Ishikawa (cell line): ENCODE data around the gene TUB.

ENCODE experiments used
- CEBPB ChIP-seq: IDR thresholded peaks from 2 replicates; pipeline ENCODE4 v1.6.1; 2012
- CREB1 ChIP-seq: IDR thresholded peaks from 2 replicates; pipeline ENCODE4 v1.6.1; 2012; ENCODE audit warnings: low read depth
- EGR1 ChIP-seq: IDR thresholded peaks from 2 replicates; pipeline ENCODE4 v1.6.1; 2012
- EP300 ChIP-seq: IDR thresholded peaks from 2 replicates; pipeline ENCODE4 v1.6.1; 2012; ENCODE audit warnings: borderline replicate concordance
- FOXM1 ChIP-seq: IDR thresholded peaks from 2 replicates; pipeline ENCODE4 v1.6.1; 2012; ENCODE audit warnings: low read depth, borderline replicate concordance
- MAX ChIP-seq: IDR thresholded peaks from 2 replicates; pipeline ENCODE4 v1.6.1; 2012
- NFIC ChIP-seq: IDR thresholded peaks from 2 replicates; pipeline ENCODE4 v1.6.1; 2012
- RAD21 ChIP-seq: IDR thresholded peaks from 2 replicates; pipeline ENCODE4 v1.6.1; 2012; ENCODE audit warnings: low read depth
- TAF1 ChIP-seq: IDR thresholded peaks from 2 replicates; pipeline ENCODE4 v1.6.1; 2012; ENCODE audit warnings: low read depth, mild to moderate bottlenecking
- TCF12 ChIP-seq: IDR thresholded peaks from 2 replicates; pipeline ENCODE4 v1.6.1; 2012; ENCODE audit warnings: low read depth
- TEAD4 ChIP-seq: IDR thresholded peaks from 2 replicates; pipeline ENCODE4 v1.6.1; 2012
- YY1 ChIP-seq: IDR thresholded peaks from 2 replicates; pipeline ENCODE4 v1.6.1; 2012; ENCODE audit warnings: low read depth
- ZBTB7A ChIP-seq: IDR thresholded peaks from 2 replicates; pipeline ENCODE4 v1.6.1; 2012; ENCODE audit warnings: low read depth
- TF ChIP-seq, protein P1 (sequence below): IDR thresholded peaks from 2 replicates; pipeline ENCODE4 v1.6.1; 2012; ENCODE audit warnings: low read depth, mild to moderate bottlenecking
- TF ChIP-seq, protein P2 (sequence below): IDR thresholded peaks from 2 replicates; pipeline ENCODE4 v1.6.1; 2012

TUB gene

DNA sequence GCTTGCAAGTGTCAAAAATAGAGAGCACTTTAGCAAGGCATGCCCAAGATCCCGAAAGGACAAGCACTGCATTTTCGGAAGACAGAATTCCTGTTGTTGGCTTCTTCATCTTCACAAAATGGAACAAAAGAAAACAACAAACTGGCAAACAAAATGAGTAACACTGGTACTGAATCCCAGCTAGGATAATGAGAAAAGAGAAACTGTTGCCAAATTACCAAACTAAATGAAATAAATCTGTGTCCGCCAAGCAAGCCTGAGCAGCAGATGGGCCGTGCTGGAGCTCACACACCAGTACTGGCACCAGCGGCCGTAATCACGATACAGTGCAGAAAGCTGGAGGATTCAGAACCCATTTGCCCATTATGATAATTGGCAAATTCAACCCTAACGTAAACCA is 30.6 kb downstream of the TUB start:
- TF ChIP-seq TCF12 (no peak), CREB1 (no peak), EGR1 (no peak), RAD21 (no peak), FOXM1 (no peak), ZBTB7A (no peak)

DNA sequence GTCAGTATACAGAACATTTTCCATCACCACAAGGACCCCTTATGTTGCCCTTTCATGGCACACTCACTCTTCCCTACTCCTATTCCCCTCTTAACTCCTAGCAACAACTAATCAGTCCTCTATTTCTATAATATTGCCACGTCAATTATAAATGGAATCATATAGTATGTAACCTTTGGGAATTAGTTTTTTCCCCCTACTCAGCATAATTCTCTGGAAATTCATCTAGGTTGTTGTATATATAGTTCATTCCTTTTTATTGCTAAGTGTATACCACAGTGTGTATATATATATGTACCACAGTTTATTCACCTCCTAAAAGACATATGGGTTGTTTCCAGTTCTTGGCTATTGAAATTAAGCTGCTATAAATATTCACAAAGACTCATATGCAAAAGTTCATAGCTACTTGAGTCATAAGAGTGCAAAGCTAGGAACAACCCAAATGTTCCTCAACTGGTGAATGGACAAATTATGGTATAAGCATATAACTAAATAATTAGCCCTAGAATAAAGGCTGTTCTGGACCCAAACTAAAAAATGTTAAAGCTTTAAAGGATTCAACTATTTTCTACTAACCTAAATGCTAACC is 41.3 kb downstream of the TUB start:
- no peak for TF ChIP-seq RAD21
- no peak for TF ChIP-seq NFIC
- TF ChIP-seq CREB1, result no peak
- TF ChIP-seq TCF12, result no peak
- TF ChIP-seq ZBTB7A, result no peak
- TF ChIP-seq, protein P1, sequence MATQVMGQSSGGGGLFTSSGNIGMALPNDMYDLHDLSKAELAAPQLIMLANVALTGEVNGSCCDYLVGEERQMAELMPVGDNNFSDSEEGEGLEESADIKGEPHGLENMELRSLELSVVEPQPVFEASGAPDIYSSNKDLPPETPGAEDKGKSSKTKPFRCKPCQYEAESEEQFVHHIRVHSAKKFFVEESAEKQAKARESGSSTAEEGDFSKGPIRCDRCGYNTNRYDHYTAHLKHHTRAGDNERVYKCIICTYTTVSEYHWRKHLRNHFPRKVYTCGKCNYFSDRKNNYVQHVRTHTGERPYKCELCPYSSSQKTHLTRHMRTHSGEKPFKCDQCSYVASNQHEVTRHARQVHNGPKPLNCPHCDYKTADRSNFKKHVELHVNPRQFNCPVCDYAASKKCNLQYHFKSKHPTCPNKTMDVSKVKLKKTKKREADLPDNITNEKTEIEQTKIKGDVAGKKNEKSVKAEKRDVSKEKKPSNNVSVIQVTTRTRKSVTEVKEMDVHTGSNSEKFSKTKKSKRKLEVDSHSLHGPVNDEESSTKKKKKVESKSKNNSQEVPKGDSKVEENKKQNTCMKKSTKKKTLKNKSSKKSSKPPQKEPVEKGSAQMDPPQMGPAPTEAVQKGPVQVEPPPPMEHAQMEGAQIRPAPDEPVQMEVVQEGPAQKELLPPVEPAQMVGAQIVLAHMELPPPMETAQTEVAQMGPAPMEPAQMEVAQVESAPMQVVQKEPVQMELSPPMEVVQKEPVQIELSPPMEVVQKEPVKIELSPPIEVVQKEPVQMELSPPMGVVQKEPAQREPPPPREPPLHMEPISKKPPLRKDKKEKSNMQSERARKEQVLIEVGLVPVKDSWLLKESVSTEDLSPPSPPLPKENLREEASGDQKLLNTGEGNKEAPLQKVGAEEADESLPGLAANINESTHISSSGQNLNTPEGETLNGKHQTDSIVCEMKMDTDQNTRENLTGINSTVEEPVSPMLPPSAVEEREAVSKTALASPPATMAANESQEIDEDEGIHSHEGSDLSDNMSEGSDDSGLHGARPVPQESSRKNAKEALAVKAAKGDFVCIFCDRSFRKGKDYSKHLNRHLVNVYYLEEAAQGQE, result no peak
- TF ChIP-seq MAX, result no peak
- TF ChIP-seq, protein P2, sequence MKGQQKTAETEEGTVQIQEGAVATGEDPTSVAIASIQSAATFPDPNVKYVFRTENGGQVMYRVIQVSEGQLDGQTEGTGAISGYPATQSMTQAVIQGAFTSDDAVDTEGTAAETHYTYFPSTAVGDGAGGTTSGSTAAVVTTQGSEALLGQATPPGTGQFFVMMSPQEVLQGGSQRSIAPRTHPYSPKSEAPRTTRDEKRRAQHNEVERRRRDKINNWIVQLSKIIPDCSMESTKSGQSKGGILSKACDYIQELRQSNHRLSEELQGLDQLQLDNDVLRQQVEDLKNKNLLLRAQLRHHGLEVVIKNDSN, result no peak
- TF ChIP-seq EGR1, result no peak
- no peak for TF ChIP-seq TEAD4
- TF ChIP-seq CEBPB, result no peak
- TF ChIP-seq YY1, result no peak
- no peak for TF ChIP-seq EP300
- TF ChIP-seq FOXM1, result no peak
- TF ChIP-seq TAF1, result no peak

- TF ChIP-seq EP300 (no peak), ZBTB7A (no peak), MAX (no peak), RAD21 (no peak), TAF1 (no peak), CEBPB (no peak), CREB1 (no peak), YY1 (no peak), TCF12 (no peak), EGR1 (no peak), NFIC (no peak), FOXM1 (no peak), TEAD4 (no peak)
- TF ChIP-seq, protein P2, result no peak
- TF ChIP-seq, protein P1, result no peak
Measured at GRCh38 chr11:8126649-8127289, 45.8 kb downstream of the TUB start.

GRCh38 chr11:8127447-8127846 is 46.4 kb downstream of the TUB start:
- no peak for TF ChIP-seq EGR1
- no peak for TF ChIP-seq ZBTB7A
- no peak for TF ChIP-seq YY1
- no peak for TF ChIP-seq MAX
- TF ChIP-seq TAF1, result no peak
- no peak for TF ChIP-seq FOXM1

DNA sequence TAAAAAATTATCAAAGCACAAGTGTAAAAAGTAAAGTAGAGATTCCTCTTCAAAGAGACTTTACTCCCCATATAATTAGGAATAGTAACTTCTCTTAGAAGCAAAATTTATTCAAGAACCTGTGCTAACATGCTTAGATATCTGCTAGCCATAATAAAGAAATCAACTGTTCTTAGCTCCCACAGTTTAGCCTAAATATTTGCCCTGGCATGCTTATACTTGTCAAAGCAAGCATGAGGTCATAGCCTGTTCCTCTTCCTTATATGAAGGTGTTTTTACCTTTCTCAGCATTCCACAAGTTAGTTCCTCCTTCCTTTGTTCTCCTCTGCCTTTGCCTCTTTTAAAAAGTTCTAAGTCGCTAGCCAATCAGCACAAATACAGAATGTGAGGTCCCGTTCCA is 57.5 kb downstream of the TUB start:
- no peak for TF ChIP-seq TEAD4
- TF ChIP-seq YY1, result no peak
- TF ChIP-seq NFIC, result no peak
- TF ChIP-seq FOXM1, result no peak
- no peak for TF ChIP-seq TAF1
- no peak for TF ChIP-seq ZBTB7A
- TF ChIP-seq, protein P1, result no peak
- no peak for TF ChIP-seq TCF12
- TF ChIP-seq EGR1, result no peak
- TF ChIP-seq EP300, result no peak
- no peak for TF ChIP-seq CREB1
- no peak for TF ChIP-seq MAX
- no peak for TF ChIP-seq RAD21
- TF ChIP-seq, protein P2, result no peak
- TF ChIP-seq CEBPB, result no peak
